WTC11 (cell line): Measurements from ENCODE around the gene GGNBP2. TPM values are rescaled to one million over a fixed set of nuclear protein-coding genes. Genes with fewer than 3 reads are reported as not detected.
A peak's percentile ranks its signal among the peaks of the same experiment; 100 is the strongest.

Source experiments
- AFF4 ChIP-seq: sonication (generic); formaldehyde crosslinking; IDR thresholded peaks from 2 replicates; pipeline ENCODE4 v1.8.1; 2023; ENCODE audit warnings: mild to moderate bottlenecking, missing genetic modification reagents, borderline replicate concordance
- ATF3 ChIP-seq: sonication (generic); formaldehyde crosslinking; conservative IDR thresholded peaks from 2 replicates; pipeline ENCODE4 v1.8.1; 2022; ENCODE audit warnings: mild to moderate bottlenecking, missing genetic modification reagents
- CBFB ChIP-seq: sonication (generic); formaldehyde crosslinking; IDR thresholded peaks from 2 replicates; pipeline ENCODE4 v1.8.1; 2022; ENCODE audit warnings: mild to moderate bottlenecking, low read depth, missing genetic modification reagents
- CREB1 ChIP-seq: sonication (generic); formaldehyde crosslinking; IDR thresholded peaks from 2 replicates; pipeline ENCODE4 v1.8.0; 2023; ENCODE audit warnings: mild to moderate bottlenecking, missing genetic modification reagents
- FOXJ3 ChIP-seq: sonication (generic); formaldehyde crosslinking; IDR thresholded peaks from 2 replicates; pipeline ENCODE4 v1.9.0; 2021; ENCODE audit warnings: missing genetic modification reagents, mild to moderate bottlenecking, borderline replicate concordance
- GABPB1 ChIP-seq: sonication (generic); formaldehyde crosslinking; IDR thresholded peaks from 2 replicates; pipeline ENCODE4 v1.8.1; 2023; ENCODE audit warnings: mild to moderate bottlenecking, missing genetic modification reagents
- IRF2 ChIP-seq: sonication (generic); formaldehyde crosslinking; IDR thresholded peaks from 2 replicates; pipeline ENCODE4 v1.8.0; 2022; ENCODE audit warnings: low read depth, missing genetic modification reagents, borderline replicate concordance
- MXD4 ChIP-seq: fragments of 250-450 bp; sonication (Bioruptor Pico); IDR thresholded peaks from 2 replicates; pipeline ENCODE4 v1.8.0; 2021; ENCODE audit warnings: mild to moderate bottlenecking, moderate library complexity, borderline replicate concordance
- MYBL2 ChIP-seq: sonication (generic); formaldehyde crosslinking; IDR thresholded peaks from 2 replicates; pipeline ENCODE4 v1.8.1; 2023; ENCODE audit warnings: mild to moderate bottlenecking, moderate library complexity, missing genetic modification reagents
- NFATC4 ChIP-seq: fragments of 250-450 bp; sonication (Bioruptor Pico); IDR thresholded peaks from 2 replicates; pipeline ENCODE4 v1.9.0; 2021; ENCODE audit warnings: mild to moderate bottlenecking
- NR3C1 ChIP-seq: sonication (generic); formaldehyde crosslinking; conservative IDR thresholded peaks from 2 replicates; pipeline ENCODE4 v1.8.1; 2023; ENCODE audit warnings: low read depth, mild to moderate bottlenecking, missing genetic modification reagents
- OVOL2 ChIP-seq: fragments of 250-450 bp; sonication (Bioruptor Pico); IDR thresholded peaks from 2 replicates; pipeline ENCODE4 v1.9.0; 2021; ENCODE audit warnings: mild to moderate bottlenecking, borderline replicate concordance
- PRRX2 ChIP-seq: fragments of 250-450 bp; sonication (Bioruptor Pico); IDR thresholded peaks from 2 replicates; pipeline ENCODE4 v1.8.0; 2021; ENCODE audit warnings: mild to moderate bottlenecking
- SP1 ChIP-seq: sonication (generic); formaldehyde crosslinking; conservative IDR thresholded peaks from 2 replicates; pipeline ENCODE4 v1.8.1; 2022; ENCODE audit warnings: missing genetic modification reagents
- TCF7 ChIP-seq: sonication (generic); formaldehyde crosslinking; IDR thresholded peaks from 2 replicates; pipeline ENCODE4 v1.8.0; 2022; ENCODE audit warnings: mild to moderate bottlenecking, low read depth, missing genetic modification reagents, moderate library complexity
- ZBTB21 ChIP-seq: sonication (generic); formaldehyde crosslinking; IDR thresholded peaks from 2 replicates; pipeline ENCODE4 v1.8.1; 2023; ENCODE audit warnings: mild to moderate bottlenecking, missing genetic modification reagents, borderline replicate concordance
- ZNF232 ChIP-seq: sonication (generic); formaldehyde crosslinking; IDR thresholded peaks from 2 replicates; pipeline ENCODE4 v1.8.0; 2022; ENCODE audit warnings: mild to moderate bottlenecking, missing genetic modification reagents
- ZNF263 ChIP-seq: sonication (generic); formaldehyde crosslinking; IDR thresholded peaks from 2 replicates; pipeline ENCODE4 v1.8.1; 2022; ENCODE audit warnings: low read depth, mild to moderate bottlenecking, moderate library complexity, missing genetic modification reagents
- ZNF416 ChIP-seq: fragments of 250-450 bp; sonication (Bioruptor Pico); IDR thresholded peaks from 2 replicates; pipeline ENCODE4 v1.9.0; 2021; ENCODE audit warnings: mild to moderate bottlenecking, inconsistent platforms
- ZNF423 ChIP-seq: fragments of 250-450 bp; sonication (Bioruptor Pico); IDR thresholded peaks from 2 replicates; pipeline ENCODE4 v2.1.2; 2022; ENCODE audit warnings: mild to moderate bottlenecking, moderate library complexity
- total RNA-seq: library from RNA; stranded (reverse); gene quantifications from 3 replicates; pipeline ENCODE4 v1.2.3, GENCODE V29; 2021
- TF ChIP-seq, protein P1 (sequence below): sonication (generic); formaldehyde crosslinking; IDR thresholded peaks from 2 replicates; pipeline ENCODE4 v1.8.1; 2022; ENCODE audit warnings: mild to moderate bottlenecking, moderate library complexity, missing genetic modification reagents
- TF ChIP-seq, protein P2 (sequence below): sonication (generic); formaldehyde crosslinking; IDR thresholded peaks from 2 replicates; pipeline ENCODE4 v1.8.1; 2023; ENCODE audit warnings: mild to moderate bottlenecking, missing genetic modification reagents, moderate library complexity
- TF ChIP-seq, protein P3 (sequence below): fragments of 250-450 bp; sonication (Bioruptor Pico); conservative IDR thresholded peaks from 2 replicates; pipeline ENCODE4 v1.9.0; 2021; ENCODE audit warnings: mild to moderate bottlenecking
- TF ChIP-seq, protein P4 (sequence below): sonication (generic); formaldehyde crosslinking; IDR thresholded peaks from 2 replicates; pipeline ENCODE4 v1.8.1; 2022; ENCODE audit warnings: low read depth, missing genetic modification reagents, borderline replicate concordance
- TF ChIP-seq, protein P5 (sequence below): sonication (generic); formaldehyde crosslinking; IDR thresholded peaks from 2 replicates; pipeline ENCODE4 v1.8.1; 2022; ENCODE audit warnings: missing genetic modification reagents, borderline replicate concordance

GGNBP2 gene
- total RNA-seq, 1 experiment from 2014 or later: 49.6 TPM

- TF ChIP-seq, protein P1, sequence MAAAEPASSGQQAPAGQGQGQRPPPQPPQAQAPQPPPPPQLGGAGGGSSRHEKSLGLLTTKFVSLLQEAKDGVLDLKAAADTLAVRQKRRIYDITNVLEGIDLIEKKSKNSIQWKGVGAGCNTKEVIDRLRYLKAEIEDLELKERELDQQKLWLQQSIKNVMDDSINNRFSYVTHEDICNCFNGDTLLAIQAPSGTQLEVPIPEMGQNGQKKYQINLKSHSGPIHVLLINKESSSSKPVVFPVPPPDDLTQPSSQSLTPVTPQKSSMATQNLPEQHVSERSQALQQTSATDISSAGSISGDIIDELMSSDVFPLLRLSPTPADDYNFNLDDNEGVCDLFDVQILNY (CRISPR knock-in tag): no peak; the same call in 1 of the 2 replicates
- no peak for TF ChIP-seq TCF7 (CRISPR knock-in tag)
- TF ChIP-seq MYBL2 (CRISPR knock-in tag): no peak; the same call in 1 of the 2 replicates
- no peak for TF ChIP-seq ZNF416
- no peak for TF ChIP-seq OVOL2 (CRISPR knock-in tag)
- TF ChIP-seq PRRX2 (CRISPR knock-in tag): no peak
- no peak for TF ChIP-seq FOXJ3
- no peak for TF ChIP-seq ZNF232 (CRISPR knock-in tag)
- TF ChIP-seq ZBTB21 (CRISPR knock-in tag): no peak
- TF ChIP-seq CBFB (CRISPR knock-in tag): 0 out of 2 replicates have a peak, but pooled peaks have one; percentile 46
- no peak for TF ChIP-seq ZNF423 (CRISPR knock-in tag)
- no peak for TF ChIP-seq ATF3 (CRISPR knock-in tag)
- TF ChIP-seq, protein P2, sequence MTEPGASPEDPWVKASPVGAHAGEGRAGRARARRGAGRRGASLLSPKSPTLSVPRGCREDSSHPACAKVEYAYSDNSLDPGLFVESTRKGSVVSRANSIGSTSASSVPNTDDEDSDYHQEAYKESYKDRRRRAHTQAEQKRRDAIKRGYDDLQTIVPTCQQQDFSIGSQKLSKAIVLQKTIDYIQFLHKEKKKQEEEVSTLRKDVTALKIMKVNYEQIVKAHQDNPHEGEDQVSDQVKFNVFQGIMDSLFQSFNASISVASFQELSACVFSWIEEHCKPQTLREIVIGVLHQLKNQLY (CRISPR knock-in tag): no peak
- TF ChIP-seq AFF4 (CRISPR knock-in tag): no peak
- TF ChIP-seq, protein P3, sequence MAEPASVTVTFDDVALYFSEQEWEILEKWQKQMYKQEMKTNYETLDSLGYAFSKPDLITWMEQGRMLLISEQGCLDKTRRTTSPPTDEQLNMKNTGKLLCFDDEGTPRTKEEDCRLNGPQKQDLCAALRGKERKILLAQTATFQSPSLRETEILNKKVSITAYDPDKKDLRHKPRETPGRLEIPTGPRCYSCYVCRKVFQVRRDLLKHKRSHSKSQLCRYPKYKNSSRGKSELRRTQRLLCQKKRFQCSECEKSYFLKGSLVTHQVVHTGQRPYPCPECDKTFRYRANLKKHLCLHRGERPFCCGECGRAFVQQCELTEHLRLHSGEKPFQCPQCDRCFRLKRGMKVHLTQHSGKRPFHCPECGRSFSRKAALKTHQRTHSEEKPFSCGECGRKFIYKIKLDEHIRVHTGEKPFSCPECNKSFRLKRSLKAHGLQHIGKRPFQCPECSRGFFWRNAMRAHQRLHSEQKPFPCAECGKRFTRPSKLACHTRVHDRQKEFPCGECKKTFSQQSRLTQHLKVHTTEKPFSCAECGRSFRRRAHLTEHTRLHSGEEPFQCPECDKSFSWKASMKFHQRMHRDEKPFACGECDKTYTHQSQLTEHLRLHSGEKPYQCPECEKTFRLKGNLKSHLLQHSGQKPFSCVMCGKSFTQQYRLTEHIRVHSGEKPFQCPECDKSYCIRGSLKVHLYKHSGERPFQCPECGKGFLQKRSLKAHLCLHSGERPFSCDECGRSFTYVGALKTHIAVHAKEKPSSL (CRISPR knock-in tag): no peak
- TF ChIP-seq GABPB1 (CRISPR knock-in tag): peak; percentile 63; the same call in 1 of the 2 replicates
- 0 out of 2 replicates have a peak, but pooled peaks have one; percentile 30 for TF ChIP-seq ZNF263 (CRISPR knock-in tag)
- no peak for TF ChIP-seq NFATC4 (CRISPR knock-in tag)
- TF ChIP-seq NR3C1 (CRISPR knock-in tag): no peak
- no peak for TF ChIP-seq MXD4 (CRISPR knock-in tag)
- TF ChIP-seq, protein P4, sequence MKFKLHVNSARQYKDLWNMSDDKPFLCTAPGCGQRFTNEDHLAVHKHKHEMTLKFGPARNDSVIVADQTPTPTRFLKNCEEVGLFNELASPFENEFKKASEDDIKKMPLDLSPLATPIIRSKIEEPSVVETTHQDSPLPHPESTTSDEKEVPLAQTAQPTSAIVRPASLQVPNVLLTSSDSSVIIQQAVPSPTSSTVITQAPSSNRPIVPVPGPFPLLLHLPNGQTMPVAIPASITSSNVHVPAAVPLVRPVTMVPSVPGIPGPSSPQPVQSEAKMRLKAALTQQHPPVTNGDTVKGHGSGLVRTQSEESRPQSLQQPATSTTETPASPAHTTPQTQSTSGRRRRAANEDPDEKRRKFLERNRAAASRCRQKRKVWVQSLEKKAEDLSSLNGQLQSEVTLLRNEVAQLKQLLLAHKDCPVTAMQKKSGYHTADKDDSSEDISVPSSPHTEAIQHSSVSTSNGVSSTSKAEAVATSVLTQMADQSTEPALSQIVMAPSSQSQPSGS: no peak
- TF ChIP-seq, protein P5, sequence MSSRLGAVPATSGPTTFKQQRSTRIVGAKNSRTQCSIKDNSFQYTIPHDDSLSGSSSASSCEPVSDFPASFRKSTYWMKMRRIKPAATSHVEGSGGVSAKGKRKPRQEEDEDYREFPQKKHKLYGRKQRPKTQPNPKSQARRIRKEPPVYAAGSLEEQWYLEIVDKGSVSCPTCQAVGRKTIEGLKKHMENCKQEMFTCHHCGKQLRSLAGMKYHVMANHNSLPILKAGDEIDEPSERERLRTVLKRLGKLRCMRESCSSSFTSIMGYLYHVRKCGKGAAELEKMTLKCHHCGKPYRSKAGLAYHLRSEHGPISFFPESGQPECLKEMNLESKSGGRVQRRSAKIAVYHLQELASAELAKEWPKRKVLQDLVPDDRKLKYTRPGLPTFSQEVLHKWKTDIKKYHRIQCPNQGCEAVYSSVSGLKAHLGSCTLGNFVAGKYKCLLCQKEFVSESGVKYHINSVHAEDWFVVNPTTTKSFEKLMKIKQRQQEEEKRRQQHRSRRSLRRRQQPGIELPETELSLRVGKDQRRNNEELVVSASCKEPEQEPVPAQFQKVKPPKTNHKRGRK (CRISPR knock-in tag): no peak
- peak; percentile 71 for TF ChIP-seq SP1 (CRISPR knock-in tag)
- no peak for TF ChIP-seq IRF2 (CRISPR knock-in tag)
- TF ChIP-seq CREB1: no peak
Measured at GRCh38 chr17:36545465-36546417, 1.0 kb downstream of the GGNBP2 start (continued).
